ENCODE measurements around the gene C1QTNF5. TPM values are rescaled to one million over a fixed set of nuclear protein-coding genes. Genes with fewer than 3 reads are reported as not detected.

C1QTNF5 gene
- total RNA-seq, 1 experiment from 2014 or later: not detected

DNA sequence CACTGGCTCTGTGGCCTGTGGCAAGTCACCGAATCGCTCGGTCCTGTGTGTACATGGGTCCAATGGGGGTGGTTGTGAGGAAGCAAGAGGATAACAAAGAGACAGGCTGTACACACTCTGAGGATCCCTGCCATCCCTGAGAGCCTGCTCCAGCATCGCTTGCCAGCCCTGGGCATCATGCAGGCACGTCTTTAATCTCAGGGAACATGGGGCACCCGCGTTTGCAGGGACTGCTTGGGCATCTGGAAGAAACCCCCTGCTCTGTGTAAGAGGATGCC is 1.3 kb upstream of the C1QTNF5 start:
- intact Hi-C loops (cut with micrococcal nuclease; ENCODE audit: unreplicated experiment): no loop called here
- peaks cover 23% of the 10 kb centered on the region for H3K4me1 ChIP-seq (ENCODE audit: control insufficient read depth, insufficient read depth, low read length)
- POLR2A ChIA-PET: no interaction called here
- TF ChIP-seq POLR2AphosphoS5 (IDR thresholded peaks at IDR 0.05; ENCODE audit: low read depth, low read length): no peak
- TF ChIP-seq, protein P1, sequence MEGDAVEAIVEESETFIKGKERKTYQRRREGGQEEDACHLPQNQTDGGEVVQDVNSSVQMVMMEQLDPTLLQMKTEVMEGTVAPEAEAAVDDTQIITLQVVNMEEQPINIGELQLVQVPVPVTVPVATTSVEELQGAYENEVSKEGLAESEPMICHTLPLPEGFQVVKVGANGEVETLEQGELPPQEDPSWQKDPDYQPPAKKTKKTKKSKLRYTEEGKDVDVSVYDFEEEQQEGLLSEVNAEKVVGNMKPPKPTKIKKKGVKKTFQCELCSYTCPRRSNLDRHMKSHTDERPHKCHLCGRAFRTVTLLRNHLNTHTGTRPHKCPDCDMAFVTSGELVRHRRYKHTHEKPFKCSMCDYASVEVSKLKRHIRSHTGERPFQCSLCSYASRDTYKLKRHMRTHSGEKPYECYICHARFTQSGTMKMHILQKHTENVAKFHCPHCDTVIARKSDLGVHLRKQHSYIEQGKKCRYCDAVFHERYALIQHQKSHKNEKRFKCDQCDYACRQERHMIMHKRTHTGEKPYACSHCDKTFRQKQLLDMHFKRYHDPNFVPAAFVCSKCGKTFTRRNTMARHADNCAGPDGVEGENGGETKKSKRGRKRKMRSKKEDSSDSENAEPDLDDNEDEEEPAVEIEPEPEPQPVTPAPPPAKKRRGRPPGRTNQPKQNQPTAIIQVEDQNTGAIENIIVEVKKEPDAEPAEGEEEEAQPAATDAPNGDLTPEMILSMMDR (IDR thresholded peaks at IDR 0.05): no peak
- TF ChIP-seq, protein P2, sequence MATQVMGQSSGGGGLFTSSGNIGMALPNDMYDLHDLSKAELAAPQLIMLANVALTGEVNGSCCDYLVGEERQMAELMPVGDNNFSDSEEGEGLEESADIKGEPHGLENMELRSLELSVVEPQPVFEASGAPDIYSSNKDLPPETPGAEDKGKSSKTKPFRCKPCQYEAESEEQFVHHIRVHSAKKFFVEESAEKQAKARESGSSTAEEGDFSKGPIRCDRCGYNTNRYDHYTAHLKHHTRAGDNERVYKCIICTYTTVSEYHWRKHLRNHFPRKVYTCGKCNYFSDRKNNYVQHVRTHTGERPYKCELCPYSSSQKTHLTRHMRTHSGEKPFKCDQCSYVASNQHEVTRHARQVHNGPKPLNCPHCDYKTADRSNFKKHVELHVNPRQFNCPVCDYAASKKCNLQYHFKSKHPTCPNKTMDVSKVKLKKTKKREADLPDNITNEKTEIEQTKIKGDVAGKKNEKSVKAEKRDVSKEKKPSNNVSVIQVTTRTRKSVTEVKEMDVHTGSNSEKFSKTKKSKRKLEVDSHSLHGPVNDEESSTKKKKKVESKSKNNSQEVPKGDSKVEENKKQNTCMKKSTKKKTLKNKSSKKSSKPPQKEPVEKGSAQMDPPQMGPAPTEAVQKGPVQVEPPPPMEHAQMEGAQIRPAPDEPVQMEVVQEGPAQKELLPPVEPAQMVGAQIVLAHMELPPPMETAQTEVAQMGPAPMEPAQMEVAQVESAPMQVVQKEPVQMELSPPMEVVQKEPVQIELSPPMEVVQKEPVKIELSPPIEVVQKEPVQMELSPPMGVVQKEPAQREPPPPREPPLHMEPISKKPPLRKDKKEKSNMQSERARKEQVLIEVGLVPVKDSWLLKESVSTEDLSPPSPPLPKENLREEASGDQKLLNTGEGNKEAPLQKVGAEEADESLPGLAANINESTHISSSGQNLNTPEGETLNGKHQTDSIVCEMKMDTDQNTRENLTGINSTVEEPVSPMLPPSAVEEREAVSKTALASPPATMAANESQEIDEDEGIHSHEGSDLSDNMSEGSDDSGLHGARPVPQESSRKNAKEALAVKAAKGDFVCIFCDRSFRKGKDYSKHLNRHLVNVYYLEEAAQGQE (IDR thresholded peaks at IDR 0.05; ENCODE audit: insufficient read depth in 1 of 2, low read depth in 2 of 2, low read length in 1 of 2): no peak
- no peak for TF ChIP-seq SIN3A (IDR thresholded peaks at IDR 0.05; ENCODE audit: borderline replicate concordance, insufficient read depth, low read depth, low read length)
- no peak for TF ChIP-seq TCF7L2 (IDR thresholded peaks at IDR 0.05; ENCODE audit: low read depth, low read length)
- DNase-seq (ENCODE audit: low read depth, low spot score) (no peak), ATAC-seq (no peak)
- in situ Hi-C loops (cut with HindIII; ENCODE audit: low pct_unique_long_range_greater_than_20kb, low sequenced_read_pairs): no loop called here
- H3K4me3 ChIP-seq (ENCODE audit: low read depth in 2 of 2, low read length in 2 of 2): no peak overlapping the region
- CTCF ChIA-PET: no interaction called here
- BruUV-seq (replicated peaks): no TSS peak
- no peaks in the 10 kb centered on the region for H3K9me3 ChIP-seq (ENCODE audit: control insufficient read depth, insufficient read depth, low read depth, low read length)
- H3K27me3 ChIP-seq (ENCODE audit: control insufficient read depth, insufficient read depth, low read length): no peaks in the 10 kb centered on the region
- H3K36me3 ChIP-seq (ENCODE audit: control insufficient read depth, insufficient read depth, low read length): no peaks in the 10 kb centered on the region
- H3K27ac ChIP-seq (ENCODE audit: low read length): no peak overlapping the region

DNA sequence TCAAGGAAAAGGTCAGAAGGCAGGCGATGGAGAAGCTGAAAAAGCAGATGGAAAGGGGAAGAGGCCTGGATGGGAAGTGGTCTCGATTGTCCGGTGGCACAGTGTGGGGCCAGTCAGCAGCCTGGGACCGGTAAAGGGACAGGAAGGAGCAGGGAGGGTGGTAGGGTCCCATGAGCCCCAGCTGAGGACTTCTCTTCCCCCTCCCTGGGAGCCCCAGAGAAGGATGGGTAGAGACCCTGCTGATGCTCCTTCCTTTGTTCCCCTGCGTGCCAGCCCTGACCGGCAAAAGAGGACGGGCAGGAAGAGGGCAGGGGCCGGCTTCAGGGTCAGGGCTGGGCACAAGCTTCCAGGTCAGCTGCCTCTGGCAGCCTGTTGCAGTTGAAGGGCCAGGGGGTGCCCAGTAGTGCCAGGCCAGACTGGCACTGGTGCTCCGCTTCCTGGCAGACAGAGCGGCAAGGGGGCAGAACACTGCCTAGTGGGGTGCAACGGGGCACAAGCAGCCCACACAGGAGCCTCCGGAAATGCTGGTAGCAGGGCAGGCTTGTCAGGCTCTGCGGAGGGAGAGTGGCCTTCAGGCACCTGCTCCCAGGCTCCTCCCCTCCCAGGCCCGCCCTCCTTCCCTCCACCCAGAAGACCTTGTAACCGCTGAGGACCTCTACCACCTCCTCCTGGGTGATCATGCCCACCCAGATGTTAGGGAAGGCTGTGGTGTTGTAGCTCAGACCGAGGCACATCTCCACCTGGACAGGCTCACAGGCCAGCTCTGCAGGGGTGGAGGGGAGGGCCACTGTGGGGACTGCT is 739 bp upstream of the C1QTNF5 start:
- intact Hi-C loops (cut with micrococcal nuclease; ENCODE audit: unreplicated experiment) (no loop called here), in situ Hi-C loops (cut with HindIII; ENCODE audit: low pct_unique_long_range_greater_than_20kb, low sequenced_read_pairs) (no loop called here)
- no peaks in the 10 kb centered on the region for H3K27me3 ChIP-seq (ENCODE audit: control insufficient read depth, insufficient read depth, low read length)
- TF ChIP-seq, protein P2 (IDR thresholded peaks at IDR 0.05; ENCODE audit: insufficient read depth in 1 of 2, low read depth in 2 of 2, low read length in 1 of 2): no peak
- TF ChIP-seq TCF7L2 (IDR thresholded peaks at IDR 0.05; ENCODE audit: low read depth, low read length) (no peak), SIN3A (IDR thresholded peaks at IDR 0.05; ENCODE audit: borderline replicate concordance, insufficient read depth, low read depth, low read length) (no peak), POLR2AphosphoS5 (IDR thresholded peaks at IDR 0.05; ENCODE audit: low read depth, low read length) (no peak)
- POLR2A ChIA-PET: no interaction called here
- peaks cover 28% of the 10 kb centered on the region for H3K4me1 ChIP-seq (ENCODE audit: control insufficient read depth, insufficient read depth, low read length)
- no peaks in the 10 kb centered on the region for H3K9me3 ChIP-seq (ENCODE audit: control insufficient read depth, insufficient read depth, low read depth, low read length)
- DNase-seq (ENCODE audit: low read depth, low spot score) (no peak), ATAC-seq (no peak)
- no peak overlapping the region for H3K27ac ChIP-seq (ENCODE audit: low read length)
- CTCF ChIA-PET: interaction anchor here (0.6 to 0.7 kb wide), 2 partner anchors 50 to 162 kb away, joined by 3 to 4 read pairs; no protein-coding TSS in a partner anchor
- H3K4me3 ChIP-seq (ENCODE audit: low read depth in 2 of 2, low read length in 2 of 2): no peak overlapping the region
- BruUV-seq (replicated peaks): no TSS peak
- H3K36me3 ChIP-seq (ENCODE audit: control insufficient read depth, insufficient read depth, low read length): no peaks in the 10 kb centered on the region
